ENCODE measurements around the gene CHD6.
A peak's percentile ranks its signal among the peaks of the same experiment; 100 is the strongest.

CHD6 gene

GRCh38 chr20:41457173-41457857, 160.9 kb downstream of the CHD6 start:
- DNase-seq: no peak

- DNase-seq: no peak
Observed at GRCh38 chr20:41456351-41456750, 161.8 kb downstream of the CHD6 start.

- no peak for DNase-seq
Observed at GRCh38 chr20:41454250-41454649, 163.9 kb downstream of the CHD6 start.

- no peak for DNase-seq
Observed at GRCh38 chr20:41453010-41453950, 164.9 kb downstream of the CHD6 start.

GRCh38 chr20:41452226-41452625, 166.0 kb downstream of the CHD6 start:
- DNase-seq: no peak

- DNase-seq: no peak
Observed at GRCh38 chr20:41447006-41447405, 171.2 kb downstream of the CHD6 start.

GRCh38 chr20:41446456-41446855, 171.7 kb downstream of the CHD6 start:
- DNase-seq: no peak

- DNase-seq: no peak
Observed at GRCh38 chr20:41444821-41445220, 173.4 kb downstream of the CHD6 start.

GRCh38 chr20:41443691-41444090, 174.5 kb downstream of the CHD6 start:
- no peak for DNase-seq

- DNase-seq: no peak
Observed at GRCh38 chr20:41440882-41441281, 177.3 kb downstream of the CHD6 start.

GRCh38 chr20:41437836-41438235, 180.3 kb downstream of the CHD6 start:
- no peak for DNase-seq

GRCh38 chr20:41436679-41437078, 181.5 kb downstream of the CHD6 start:
- peak; percentile 7 for DNase-seq

GRCh38 chr20:41433203-41433602, 185.0 kb downstream of the CHD6 start:
- DNase-seq: no peak

- no peak for DNase-seq
Observed at GRCh38 chr20:41432746-41433145, 185.4 kb downstream of the CHD6 start.

GRCh38 chr20:41428285-41428684, 189.9 kb downstream of the CHD6 start:
- DNase-seq: no peak

- no peak for DNase-seq
Observed at GRCh38 chr20:41427833-41428232, 190.3 kb downstream of the CHD6 start.

- no peak for DNase-seq
Observed at GRCh38 chr20:41426976-41427375, 191.2 kb downstream of the CHD6 start.

GRCh38 chr20:41426086-41426830, 191.9 kb downstream of the CHD6 start:
- DNase-seq: peak; percentile 73

- peak; percentile 95 for DNase-seq
Observed at GRCh38 chr20:41425180-41425884, 192.8 kb downstream of the CHD6 start.

GRCh38 chr20:41424546-41424945, 193.6 kb downstream of the CHD6 start:
- peak; percentile 33 for DNase-seq

GRCh38 chr20:41424011-41424410, 194.2 kb downstream of the CHD6 start:
- peak; percentile 48 for DNase-seq

GRCh38 chr20:41422953-41423352, 195.2 kb downstream of the CHD6 start:
- DNase-seq: no peak

Data from hematopoietic multipotent progenitor cell treated with erythropoietin and hydrocortisone succinate and interleukin-3 and kit ligand, for 8 days (in vitro differentiated cells).